SK-N-SH (cell line): ENCODE measurements around the gene FAM168A. TPM values are rescaled to one million over a fixed set of nuclear protein-coding genes. Genes with fewer than 3 reads are reported as not detected.
A peak's percentile ranks its signal among the peaks of the same experiment; 100 is the strongest.

Source experiments
- CTCF ChIA-PET: fragments of 300-600, 350-600 bp; formaldehyde crosslinking; extraction: SDS; loops from one replicate; lab custom pipeline; 2021; lab: Yijun Ruan, JAX
- POLR2A ChIA-PET: fragments of 350-600 bp; sonication (Branson Sonifier 250); formaldehyde crosslinking; extraction: SDS; loops from one replicate; lab custom pipeline; 2020; ENCODE audit warnings: antibody characterized with exemption, inconsistent platforms; lab: Yijun Ruan, JAX
- DNase-seq: peaks from one replicate; pipeline ENCODE4 v3.0.0; 2012
- H2AFZ ChIP-seq: fragments of 200-600 bp; sonication (generic); 2 replicates; pipeline ENCODE4 v1.8.1; 2016; ENCODE audit warnings: antibody characterized with exemption, mild to moderate bottlenecking, low read depth
- H3F3A ChIP-seq: fragments of 200-600 bp; sonication (generic); replicated peaks from 2 replicates; pipeline ENCODE3; 2016; ENCODE audit warnings: antibody characterized with exemption, mild to moderate bottlenecking; ENCODE audit not compliant: insufficient read depth
- H3K27ac ChIP-seq, 2 experiments: fragments of 200-500 bp in 1 of 2; fragments of 200-600 bp in 1 of 2; sonication (Bioruptor generic) in 1 of 2; sonication (generic), shearing (Covaris generic) in 1 of 2; 2 replicates each; pipeline versions ENCODE4 v1.5.1 to v1.6.1; 2014 to 2016; ENCODE audit warnings: low read depth in 2 of 2, inconsistent platforms in 1 of 2, low read length in 1 of 2, mild to moderate bottlenecking in 1 of 2, mixed read lengths in 1 of 2
- H3K27me3 ChIP-seq: fragments of 200-600 bp; sonication (generic), shearing (Covaris generic); 2 replicates; pipeline ENCODE4 v1.6.1; 2016; ENCODE audit warnings: mixed run types; ENCODE audit not compliant: insufficient read depth
- H3K36me3 ChIP-seq, 2 experiments: fragments of 200-500 bp in 1 of 2; fragments of 200-600 bp in 1 of 2; sonication (Bioruptor generic) in 1 of 2; sonication (generic) in 1 of 2; replicated peaks in 1 of 2; 2 replicates each; pipeline versions ENCODE3 to v1.5.1; 2014 to 2016; ENCODE audit warnings: low read length in 1 of 2, mild to moderate bottlenecking in 1 of 2; ENCODE audit not compliant: insufficient read depth in 2 of 2, control insufficient read depth in 1 of 2
- H3K4me1 ChIP-seq, 2 experiments: fragments of 200-500 bp in 1 of 2; fragments of 200-600 bp in 1 of 2; sonication (Bioruptor generic) in 1 of 2; sonication (generic), shearing (Covaris generic) in 1 of 2; 2 replicates each; pipeline versions ENCODE4 v1.5.1 to v1.6.1; 2014 to 2016; ENCODE audit warnings: low read depth in 1 of 2, low read length in 1 of 2, mixed run types in 1 of 2; ENCODE audit not compliant: insufficient read depth in 2 of 2, control insufficient read depth in 1 of 2
- H3K4me2 ChIP-seq: fragments of 200-600 bp; sonication (generic), shearing (Covaris generic); 2 replicates; pipeline ENCODE4 v1.6.1; 2017; ENCODE audit warnings: mixed run types
- H3K4me3 ChIP-seq, 2 experiments: fragments of 200-500 bp in 1 of 2; fragments of 200-600 bp in 1 of 2; sonication (Bioruptor generic) in 1 of 2; sonication (generic), shearing (Covaris generic) in 1 of 2; 2 replicates each; pipeline versions ENCODE4 v1.5.1 to v1.8.1; 2014 to 2016; ENCODE audit warnings: low read depth in 2 of 2, inconsistent platforms in 1 of 2, low read length in 1 of 2, mild to moderate bottlenecking in 1 of 2, mixed read lengths in 1 of 2, moderate library complexity in 1 of 2
- H3K79me2 ChIP-seq: fragments of 200-600 bp; sonication (generic); 2 replicates; pipeline ENCODE4 v1.8.1; 2017; ENCODE audit warnings: mild to moderate bottlenecking; ENCODE audit not compliant: insufficient read depth
- H3K9ac ChIP-seq: fragments of 200-600 bp; sonication (generic); 2 replicates; pipeline ENCODE4 v1.6.1; 2017; ENCODE audit warnings: mixed run types
- H3K9me2 ChIP-seq: fragments of 200-600 bp; sonication (generic); 2 replicates; pipeline ENCODE4 v1.6.1; 2017; ENCODE audit warnings: mixed run types
- H3K9me3 ChIP-seq: fragments of 200-600 bp; sonication (generic); 2 replicates; pipeline ENCODE4 v1.6.1; 2017; ENCODE audit warnings: mixed run types, mild to moderate bottlenecking, moderate library complexity
- H4K20me1 ChIP-seq: fragments of 200-600 bp; sonication (generic); 2 replicates; pipeline ENCODE4 v1.6.1; 2017; ENCODE audit warnings: mild to moderate bottlenecking, mixed run types; ENCODE audit not compliant: insufficient read depth
- CHD2 ChIP-seq: fragments of 150-350 bp; IDR thresholded peaks from 2 replicates; pipeline ENCODE4 v1.6.1; 2018; ENCODE audit warnings: low read length; ENCODE audit not compliant: partially characterized antibody
- EP300 ChIP-seq, 2 experiments: IDR thresholded peaks; 2 replicates each; pipeline versions ENCODE4 v1.4.0 to v1.6.1; 2012; ENCODE audit warnings: borderline replicate concordance in 1 of 2, low read depth in 1 of 2, low read length in 1 of 2
- FOXM1 ChIP-seq: IDR thresholded peaks from 2 replicates; pipeline ENCODE4 v1.4.0; 2012; ENCODE audit warnings: low read depth, mild to moderate bottlenecking
- IRF3 ChIP-seq: fragments of 150-350 bp; IDR thresholded peaks from 2 replicates; pipeline ENCODE4 v1.6.1; 2016; ENCODE audit warnings: mild to moderate bottlenecking, low read depth, low read length
- MXI1 ChIP-seq: IDR thresholded peaks from 2 replicates; pipeline ENCODE4 v1.6.1; 2012; ENCODE audit warnings: mild to moderate bottlenecking, low read depth, low read length, improper control_type of control experiment
- NFIC ChIP-seq: IDR thresholded peaks from 2 replicates; pipeline ENCODE4 v1.4.0; 2012; ENCODE audit warnings: borderline replicate concordance
- RAD21 ChIP-seq: IDR thresholded peaks from 2 replicates; pipeline ENCODE4 v1.6.1; 2012; ENCODE audit warnings: mild to moderate bottlenecking, low read length
- RCOR1 ChIP-seq: fragments of 150-350 bp; IDR thresholded peaks from 2 replicates; pipeline ENCODE4 v1.6.1; 2017; ENCODE audit warnings: antibody characterized with exemption, low read length
- RFX5 ChIP-seq: IDR thresholded peaks from 2 replicates; pipeline ENCODE4 v1.6.1; 2012; ENCODE audit warnings: mild to moderate bottlenecking, improper control_type of control experiment, low read length
- SMC3 ChIP-seq: IDR thresholded peaks from 2 replicates; pipeline ENCODE4 v1.6.1; 2012; ENCODE audit warnings: low read depth, low read length, improper control_type of control experiment
- TAF1 ChIP-seq: IDR thresholded peaks from 2 replicates; pipeline ENCODE4 v1.6.1; 2012; ENCODE audit warnings: low read depth, mild to moderate bottlenecking, low read length, moderate library complexity, borderline replicate concordance
- TCF12 ChIP-seq: IDR thresholded peaks from 2 replicates; pipeline ENCODE4 v1.4.0; 2012
- WGBS: methylation state at CpG from one replicate; pipeline ENCODE4 v1.1.6; 2017; ENCODE audit warnings: low lambda C conversion rate; 5-methylcytosine and 5-hydroxymethylcytosine counted together
- polyA plus RNA-seq, 3 experiments: library from polyadenylated mRNA; depleted of rRNA; stranded (reverse); fragments of >200 nt; gene quantifications; 2 replicates each; pipeline ENCODE4 v1.2.3, GENCODE V29; 2012
- small RNA-seq, 7 experiments: library from RNA; depleted of rRNA; stranded (forward); fragments of <200 nt; gene quantifications; one replicate each; pipeline ENCODE3, GENCODE V24; 2012
- TF ChIP-seq, protein P1 (sequence below): fragments of 200-600 bp; sonication (generic); IDR thresholded peaks from 2 replicates; pipeline ENCODE4 v1.6.1; 2017; ENCODE audit warnings: antibody characterized with exemption, mild to moderate bottlenecking, moderate library complexity

The FAM168A gene
- polyA plus RNA-seq, 1 of the 3 experiments (the other 2 are of a cell fraction) = 17.8 TPM

DNA sequence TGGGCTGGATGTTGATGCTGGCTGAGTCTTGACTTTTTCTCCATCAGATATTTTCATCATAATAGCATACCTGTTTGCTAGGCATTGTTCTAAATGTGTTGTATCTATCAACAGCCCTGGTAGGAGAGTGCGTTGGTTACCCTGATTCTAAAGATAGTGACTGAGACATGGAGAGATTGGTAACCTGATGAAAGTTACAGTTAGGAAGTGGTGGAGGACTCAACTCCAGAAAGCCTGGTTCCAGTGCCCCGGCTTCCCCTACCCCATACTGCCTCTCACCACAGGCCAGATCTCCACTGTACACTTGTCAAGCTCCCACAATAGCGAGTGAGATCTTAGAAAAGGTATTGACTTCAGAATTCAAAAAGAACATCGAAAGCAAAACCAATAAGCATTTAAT lies 244.5 kb downstream of the FAM168A start (continued):
- no peak for TF ChIP-seq MXI1
- TF ChIP-seq FOXM1 = no peak
- no peak for TF ChIP-seq IRF3

DNA sequence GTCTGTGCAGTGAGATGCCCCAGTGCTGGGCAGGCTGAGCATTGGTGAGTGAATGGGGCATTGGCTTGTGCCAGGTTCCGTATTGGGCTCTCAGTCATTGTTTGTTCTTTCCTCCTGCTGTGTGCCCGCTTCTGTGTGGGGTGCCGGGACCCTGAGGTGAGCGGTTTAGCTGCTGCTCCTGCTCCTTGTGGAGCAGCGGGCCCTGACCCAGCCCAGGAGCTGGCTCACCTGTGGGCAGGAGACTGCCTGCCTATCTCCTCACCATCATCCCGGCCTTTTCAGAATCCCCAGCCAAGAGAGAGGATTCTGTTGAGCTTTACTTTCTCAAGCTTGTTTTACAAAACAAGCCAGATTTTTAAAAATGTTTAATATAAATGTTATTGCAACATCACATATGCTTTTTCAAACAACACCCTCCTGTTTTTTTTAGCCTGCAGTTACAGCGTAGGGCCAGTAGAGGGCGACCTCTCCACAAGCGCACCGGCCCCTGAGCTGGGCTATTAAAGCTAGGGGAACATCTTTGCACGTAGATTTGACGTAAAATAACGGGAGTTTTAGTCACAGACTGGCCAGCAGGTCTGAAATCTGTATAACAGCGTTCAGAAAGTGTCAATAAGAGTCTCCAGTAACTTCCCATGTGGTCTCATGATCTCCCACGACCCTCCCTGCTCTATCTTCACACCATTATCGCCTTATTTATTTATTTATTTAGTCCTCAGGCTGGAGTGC lies 246.8 kb downstream of the FAM168A start:
- peaks cover 21 to 33% of the 10 kb centered on the region in 2 experiments for H3K36me3 ChIP-seq
- ChIA-PET CTCF (interaction anchor here (0.5 to 13.9 kb wide), 60 partner anchors 10 to 440 kb away, joined by 3 to 313 read pairs (median 4); partner anchors contain the start of genes ARHGEF17 and RELT), POLR2A (no interaction called here)
- H3F3A ChIP-seq = peaks cover 13% of the 10 kb centered on the region
- H3K79me2 ChIP-seq = peaks cover 32% of the 10 kb centered on the region
- no peak overlapping the region for H3K27ac ChIP-seq
- H3K27me3 ChIP-seq = no peaks in the 10 kb centered on the region
- no peaks in the 10 kb centered on the region for H3K9me2 ChIP-seq
- H2AFZ ChIP-seq = no peak overlapping the region
- TF ChIP-seq, protein P1, sequence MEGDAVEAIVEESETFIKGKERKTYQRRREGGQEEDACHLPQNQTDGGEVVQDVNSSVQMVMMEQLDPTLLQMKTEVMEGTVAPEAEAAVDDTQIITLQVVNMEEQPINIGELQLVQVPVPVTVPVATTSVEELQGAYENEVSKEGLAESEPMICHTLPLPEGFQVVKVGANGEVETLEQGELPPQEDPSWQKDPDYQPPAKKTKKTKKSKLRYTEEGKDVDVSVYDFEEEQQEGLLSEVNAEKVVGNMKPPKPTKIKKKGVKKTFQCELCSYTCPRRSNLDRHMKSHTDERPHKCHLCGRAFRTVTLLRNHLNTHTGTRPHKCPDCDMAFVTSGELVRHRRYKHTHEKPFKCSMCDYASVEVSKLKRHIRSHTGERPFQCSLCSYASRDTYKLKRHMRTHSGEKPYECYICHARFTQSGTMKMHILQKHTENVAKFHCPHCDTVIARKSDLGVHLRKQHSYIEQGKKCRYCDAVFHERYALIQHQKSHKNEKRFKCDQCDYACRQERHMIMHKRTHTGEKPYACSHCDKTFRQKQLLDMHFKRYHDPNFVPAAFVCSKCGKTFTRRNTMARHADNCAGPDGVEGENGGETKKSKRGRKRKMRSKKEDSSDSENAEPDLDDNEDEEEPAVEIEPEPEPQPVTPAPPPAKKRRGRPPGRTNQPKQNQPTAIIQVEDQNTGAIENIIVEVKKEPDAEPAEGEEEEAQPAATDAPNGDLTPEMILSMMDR = peak; percentile 99
- TF ChIP-seq IRF3 = no peak
- TF ChIP-seq MXI1 = no peak
- no peak for TF ChIP-seq NFIC
- TF ChIP-seq RAD21 = peak; percentile 79
- no peak for TF ChIP-seq TAF1
- TF ChIP-seq CHD2 = peak; percentile 24
- TF ChIP-seq EP300 (IDR thresholded peaks at IDR 0.05; ENCODE audit: borderline replicate concordance in 1 of 2, low read depth in 1 of 2, low read length in 1 of 2) = no peak
- TF ChIP-seq FOXM1 = no peak
- TF ChIP-seq SMC3 = peak; percentile 75
- no peak for TF ChIP-seq TCF12
- 0 out of 2 replicates have a peak, but pooled peaks have one; percentile 25 for TF ChIP-seq RCOR1
- 0 out of 2 replicates have a peak, but pooled peaks have one; percentile 16 for TF ChIP-seq RFX5
- no peak overlapping the region for H3K9ac ChIP-seq
- H3K9me3 ChIP-seq = no peaks in the 10 kb centered on the region
- no peak overlapping the region for H3K4me2 ChIP-seq
- H3K4me1 ChIP-seq = no peaks in the 10 kb centered on the region; a peak in 1 of 4 replicates
- 23% methylated on average over 15 of the region's 16 CpGs for WGBS
- peak; percentile 90 for DNase-seq
- H4K20me1 ChIP-seq = peaks cover 76% of the 10 kb centered on the region
- no peak overlapping the region; a peak in 1 of 4 replicates for H3K4me3 ChIP-seq

Small RNA genes lying within 50 kb of the gene (small RNA-seq; reads per million reads assigned to genes)
- 0 to 0.21 (median 0) reads per million in 7 experiments for gene AP000763.2
- gene HMGN2P38 = 0 reads per million in 7 experiments

Other genes with a start within 250 kb of the FAM168A start
- 4.3 and 5.5 TPM in 2 replicates for gene RELT, start 221.7 kb downstream of the FAM168A start, polyA plus RNA-seq (2012; rRNA removed)
- gene PLEKHB1, start 48.5 kb upstream of the FAM168A start, polyA plus RNA-seq (2012; rRNA removed) = 9.7 and 10.2 TPM in 2 replicates
- gene RAB6A, start 163.0 kb upstream of the FAM168A start, polyA plus RNA-seq (2012; rRNA removed) = 39.1 and 48.8 TPM in 2 replicates
- gene MRPL48, start 189.8 kb upstream of the FAM168A start, polyA plus RNA-seq (2012; rRNA removed) = 28.3 and 29.2 TPM in 2 replicates